CD14-positive monocyte (primary cell): ENCODE data around the gene FGD3. TPM values are rescaled to one million over a fixed set of nuclear protein-coding genes. Genes with fewer than 3 reads are reported as not detected.
A peak's percentile ranks its signal among the peaks of the same experiment; 100 is the strongest.

Source experiments
- DNase-seq, 3 donors: peaks; one replicate each; pipeline ENCODE4 v3.0.0-alpha.2; 2011 to 2022
- H2AFZ ChIP-seq: 2 replicates; pipeline ENCODE4 v1.6.0; 2012; ENCODE audit warnings: mild to moderate bottlenecking, low read depth, low read length, inconsistent platforms; ENCODE audit not compliant: insufficient read depth, poor library complexity, severe bottlenecking
- H3K27ac ChIP-seq, 2 donors: 1 replicate in 1 of 2; 2 replicates in 1 of 2; pipeline ENCODE4 v1.5.1; 2012 to 2013; ENCODE audit warnings: low read length in 2 of 2, control low read depth in 1 of 2, inconsistent platforms in 1 of 2, low read depth in 1 of 2, mild to moderate bottlenecking in 1 of 2
- H3K27me3 ChIP-seq, 2 donors: one replicate each; pipeline versions ENCODE4 v1.6.0 to v1.6.1; 2011 to 2013; ENCODE audit warnings: low read length in 2 of 2; ENCODE audit not compliant: control insufficient read depth in 2 of 2, insufficient read depth in 2 of 2
- H3K36me3 ChIP-seq, 2 donors: replicated peaks in 1 of 2; 1 replicate in 1 of 2; 2 replicates in 1 of 2; pipeline versions ENCODE4 v1.5.1 to v1.6.1; 2012 to 2013; ENCODE audit warnings: low read length in 2 of 2, control low read depth in 1 of 2, inconsistent platforms in 1 of 2, mild to moderate bottlenecking in 1 of 2; ENCODE audit not compliant: insufficient read depth in 2 of 2, control insufficient read depth in 1 of 2
- H3K4me1 ChIP-seq, 2 donors: 1 replicate in 1 of 2; 2 replicates in 1 of 2; pipeline versions ENCODE4 v1.5.1 to v1.6.1; 2012 to 2013; ENCODE audit warnings: low read length in 2 of 2, control low read depth in 1 of 2, inconsistent platforms in 1 of 2, mild to moderate bottlenecking in 1 of 2, moderate library complexity in 1 of 2; ENCODE audit not compliant: insufficient read depth in 2 of 2, control insufficient read depth in 1 of 2
- H3K4me2 ChIP-seq: replicated peaks from 2 replicates; pipeline ENCODE3; 2012; ENCODE audit warnings: low read length, moderate library complexity, mild to moderate bottlenecking; ENCODE audit not compliant: poor library complexity, severe bottlenecking; ENCODE audit errors: extremely low read depth
- H3K4me3 ChIP-seq, 3 experiments: fragments of 200-600 bp in 1 of 3; sonication (generic) in 1 of 3; replicated peaks in 1 of 3; 1 replicate in 2 of 3; 2 replicates in 1 of 3; pipeline ENCODE4 v1.5.1; 2011 to 2013; ENCODE audit warnings: low read length in 3 of 3, mild to moderate bottlenecking in 3 of 3, control low read depth in 2 of 3, low read depth in 2 of 3, inconsistent platforms in 1 of 3, moderate library complexity in 1 of 3
- H3K79me2 ChIP-seq: 2 replicates; pipeline ENCODE4 v1.6.0; 2012; ENCODE audit warnings: mild to moderate bottlenecking, control low read depth, inconsistent platforms, low read length, moderate library complexity; ENCODE audit not compliant: insufficient read depth
- H3K9ac ChIP-seq: 2 replicates; pipeline ENCODE4 v1.6.0; 2017; ENCODE audit warnings: low read length, mild to moderate bottlenecking; ENCODE audit not compliant: insufficient read depth, poor library complexity, severe bottlenecking
- H3K9me3 ChIP-seq, 2 donors: replicated peaks in 1 of 2; 1 replicate in 1 of 2; 2 replicates in 1 of 2; pipeline versions ENCODE4 v1.5.1 to v1.6.1; 2012 to 2013; ENCODE audit warnings: low read length in 2 of 2, control low read depth in 1 of 2; ENCODE audit not compliant: control insufficient read depth in 1 of 2, insufficient read depth in 1 of 2
- H4K20me1 ChIP-seq: 2 replicates; pipeline ENCODE4 v1.6.0; 2012; ENCODE audit warnings: mild to moderate bottlenecking, low read length, control low read depth, moderate library complexity; ENCODE audit not compliant: insufficient read depth
- H3K27ac Mint-ChIP-seq, 7 donors: one replicate each; pipeline ENCODE4 v1.8.0; 2020; ENCODE audit warnings: mild to moderate bottlenecking in 7 of 7, mixed read lengths in 7 of 7, moderate library complexity in 6 of 7, inconsistent platforms in 2 of 7
- H3K27me3 Mint-ChIP-seq, 3 donors: one replicate each; pipeline ENCODE4 v1.8.0; 2021 to 2022; ENCODE audit warnings: low read depth in 3 of 3, mild to moderate bottlenecking in 3 of 3, mixed read lengths in 3 of 3, moderate library complexity in 3 of 3, inconsistent platforms in 1 of 3
- H3K36me3 Mint-ChIP-seq, 2 donors: one replicate each; pipeline ENCODE4 v1.8.0; 2020; ENCODE audit warnings: mixed read lengths in 2 of 2, inconsistent platforms in 1 of 2, mild to moderate bottlenecking in 1 of 2
- H3K4me1 Mint-ChIP-seq: one replicate; pipeline ENCODE4 v1.8.0; 2020; ENCODE audit warnings: mild to moderate bottlenecking, mixed read lengths
- H3K4me3 Mint-ChIP-seq, 2 donors: one replicate each; pipeline ENCODE4 v1.8.0; 2020; ENCODE audit warnings: mild to moderate bottlenecking in 2 of 2, mixed read lengths in 2 of 2, moderate library complexity in 1 of 2
- H3K9me3 Mint-ChIP-seq, 7 donors: one replicate each; pipeline ENCODE4 v1.8.0; 2020 to 2022; ENCODE audit warnings: mixed read lengths in 7 of 7, mild to moderate bottlenecking in 6 of 7, moderate library complexity in 6 of 7, inconsistent platforms in 2 of 7
- WGBS: methylation state at CpG from one replicate; pipeline ENCODE4 v1.1.5; 2013; ENCODE audit warnings: missing lambda C conversion rate; ENCODE audit not compliant: insufficient coverage; 5-methylcytosine and 5-hydroxymethylcytosine counted together
- intact Hi-C, 2 donors: fragments of 100-400 bp; cut with micrococcal nuclease; formaldehyde crosslinking; loops; one replicate each; pipeline versions ENCODE4 v1.15.0 to v1.15.1; 2023
- polyA plus RNA-seq, 3 donors: library from polyadenylated mRNA; depleted of rRNA in 1 of 3; unstranded in 2 of 3; stranded (reverse) in 1 of 3; fragments of 300-500 nt in 2 of 3; fragments of >200 nt in 1 of 3; fragmentation: Illumina TruSeq in 2 of 3; gene quantifications; 1 replicate in 2 of 3; 2 replicates in 1 of 3; pipeline ENCODE4 v1.2.3, GENCODE V29; 2012 to 2021
- TF ChIP-seq, protein P1 (sequence below): fragments of 200-600 bp; IDR thresholded peaks from one replicate; pipeline ENCODE4 v1.8.0; 2022; ENCODE audit warnings: antibody characterized with exemption, mild to moderate bottlenecking

The FGD3 gene
- polyA plus RNA-seq, 3 donors, result 32.4 to 120 (median 56.2) TPM

DNA sequence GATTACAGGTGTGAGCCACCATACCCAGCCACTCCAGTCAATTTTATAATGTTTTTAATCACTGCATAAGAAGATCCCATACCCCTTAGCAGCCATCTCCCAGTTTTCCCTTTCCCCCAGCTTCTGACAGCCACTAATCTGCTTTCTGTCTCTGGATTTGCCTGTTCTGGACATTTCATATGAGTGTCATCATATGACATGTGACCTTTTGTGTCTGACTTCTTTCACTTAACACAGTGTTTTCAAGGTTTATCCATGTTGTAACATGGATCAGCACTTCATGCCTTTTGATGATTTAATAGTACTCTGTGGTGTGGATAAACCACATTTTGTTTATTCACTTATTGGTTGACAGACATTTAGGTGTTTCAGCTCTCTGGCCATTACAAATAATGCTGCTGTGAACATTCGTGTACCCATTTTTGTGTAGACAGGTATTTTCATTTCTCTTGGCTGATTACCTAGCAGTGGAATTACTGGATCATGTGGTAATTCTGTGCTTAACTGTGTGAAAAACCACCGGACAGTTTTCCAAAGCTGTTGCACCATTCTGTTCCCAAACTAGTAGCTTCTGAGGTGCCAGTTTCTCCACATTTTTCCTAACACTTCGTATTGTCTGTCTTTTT lies 119.8 kb downstream of the FGD3 start:
- H3K4me2 ChIP-seq, result no peak overlapping the region
- 100% methylated on average over 1 of the region's 3 CpGs for WGBS
- no peak overlapping the region for H3K9ac ChIP-seq
- no peaks in the 10 kb centered on the region for H3K27me3 ChIP-seq
- Mint-ChIP-seq H3K9me3 (peaks cover 0 to 2% (median 0%) of the 10 kb centered on the region in 7 donors), H3K4me3 (no peak overlapping the region), H3K36me3 (peaks cover 14 to 30% of the 10 kb centered on the region in 2 donors), H3K27ac (peak overlapping the region in 2 of 7 donors; percentile 10 to 43), H3K27me3 (peaks cover 0 to 3% (median 2%) of the 10 kb centered on the region in 3 donors), H3K4me1 (peaks cover 38% of the 10 kb centered on the region)
- no peak overlapping the region for H3K27ac ChIP-seq
- no peak overlapping the region for H2AFZ ChIP-seq
- no peaks in the 10 kb centered on the region for H3K36me3 ChIP-seq
- H3K4me1 ChIP-seq, result peaks cover 27 to 35% of the 10 kb centered on the region in 2 donors
- no peaks in the 10 kb centered on the region for H3K9me3 ChIP-seq
- DNase-seq, result no peak
- intact Hi-C loops, result no loop called here
- H3K4me3 ChIP-seq, result no peak overlapping the region
- H3K79me2 ChIP-seq, result peaks cover 23% of the 10 kb centered on the region
- TF ChIP-seq, protein P1, sequence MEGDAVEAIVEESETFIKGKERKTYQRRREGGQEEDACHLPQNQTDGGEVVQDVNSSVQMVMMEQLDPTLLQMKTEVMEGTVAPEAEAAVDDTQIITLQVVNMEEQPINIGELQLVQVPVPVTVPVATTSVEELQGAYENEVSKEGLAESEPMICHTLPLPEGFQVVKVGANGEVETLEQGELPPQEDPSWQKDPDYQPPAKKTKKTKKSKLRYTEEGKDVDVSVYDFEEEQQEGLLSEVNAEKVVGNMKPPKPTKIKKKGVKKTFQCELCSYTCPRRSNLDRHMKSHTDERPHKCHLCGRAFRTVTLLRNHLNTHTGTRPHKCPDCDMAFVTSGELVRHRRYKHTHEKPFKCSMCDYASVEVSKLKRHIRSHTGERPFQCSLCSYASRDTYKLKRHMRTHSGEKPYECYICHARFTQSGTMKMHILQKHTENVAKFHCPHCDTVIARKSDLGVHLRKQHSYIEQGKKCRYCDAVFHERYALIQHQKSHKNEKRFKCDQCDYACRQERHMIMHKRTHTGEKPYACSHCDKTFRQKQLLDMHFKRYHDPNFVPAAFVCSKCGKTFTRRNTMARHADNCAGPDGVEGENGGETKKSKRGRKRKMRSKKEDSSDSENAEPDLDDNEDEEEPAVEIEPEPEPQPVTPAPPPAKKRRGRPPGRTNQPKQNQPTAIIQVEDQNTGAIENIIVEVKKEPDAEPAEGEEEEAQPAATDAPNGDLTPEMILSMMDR, result no peak
- H4K20me1 ChIP-seq, result peaks cover 5% of the 10 kb centered on the region

DNA sequence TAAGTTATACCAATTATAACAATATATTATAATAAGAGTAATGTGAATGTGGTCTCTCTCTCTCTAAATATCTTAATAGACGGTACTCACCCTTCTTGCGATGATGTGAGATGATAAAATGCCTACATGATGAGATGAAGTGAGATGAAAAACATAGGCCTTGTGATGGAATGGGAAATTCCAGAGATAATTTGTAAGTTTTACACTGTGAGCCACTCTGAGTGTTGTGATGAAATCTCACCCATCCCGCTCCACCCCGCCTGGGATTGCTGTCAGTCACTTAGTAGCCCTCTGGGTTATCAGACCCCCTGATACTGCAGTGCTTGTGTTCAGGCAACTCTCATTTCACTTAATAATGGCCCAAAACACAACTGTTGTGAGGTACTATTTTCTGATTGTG lies 121.6 kb downstream of the FGD3 start:
- Mint-ChIP-seq H3K27ac (no peak overlapping the region), H3K4me1 (peaks cover 29% of the 10 kb centered on the region), H3K4me3 (no peak overlapping the region), H3K27me3 (peaks cover 0 to 2% (median 2%) of the 10 kb centered on the region in 3 donors), H3K36me3 (peaks cover 12 to 25% of the 10 kb centered on the region in 2 donors), H3K9me3 (peaks cover 0 to 2% (median 0%) of the 10 kb centered on the region in 7 donors)
- no peak overlapping the region for H3K27ac ChIP-seq
- TF ChIP-seq, protein P1, result no peak
- no peak overlapping the region for H3K4me2 ChIP-seq
- intact Hi-C loops, result no loop called here
- no peak for DNase-seq
- WGBS, result no CpG with 5 or more reads among the region's 4 CpGs
- no peaks in the 10 kb centered on the region for H3K9me3 ChIP-seq
- H2AFZ ChIP-seq, result no peak overlapping the region
- H3K4me1 ChIP-seq, result peaks cover 21 to 22% of the 10 kb centered on the region in 2 donors
- no peaks in the 10 kb centered on the region for H3K36me3 ChIP-seq
- peaks cover 7% of the 10 kb centered on the region for H3K79me2 ChIP-seq
- peaks cover 9% of the 10 kb centered on the region for H4K20me1 ChIP-seq
- no peak overlapping the region for H3K4me3 ChIP-seq
- H3K9ac ChIP-seq, result no peak overlapping the region
- H3K27me3 ChIP-seq, result no peaks in the 10 kb centered on the region
